NK-92 (cell line): Measurements from ENCODE around the gene GPX4.

ENCODE experiments used
- DNase-seq: peaks from one replicate; lab custom pipeline; 2025; ENCODE audit not compliant: unreplicated experiment; lab: John Stamatoyannopoulos, UW

Gene GPX4

GRCh38 chr19:1102407-1103131 lies 1.2 kb upstream of the GPX4 start:
- DNase-seq: no peak

GRCh38 chr19:1103132-1103707 lies 574 bp upstream of the GPX4 start:
- DNase-seq: no peak

- DNase-seq: no peak
Observed at GRCh38 chr19:1104311-1105007, 665 bp downstream of the GPX4 start.

DNA sequence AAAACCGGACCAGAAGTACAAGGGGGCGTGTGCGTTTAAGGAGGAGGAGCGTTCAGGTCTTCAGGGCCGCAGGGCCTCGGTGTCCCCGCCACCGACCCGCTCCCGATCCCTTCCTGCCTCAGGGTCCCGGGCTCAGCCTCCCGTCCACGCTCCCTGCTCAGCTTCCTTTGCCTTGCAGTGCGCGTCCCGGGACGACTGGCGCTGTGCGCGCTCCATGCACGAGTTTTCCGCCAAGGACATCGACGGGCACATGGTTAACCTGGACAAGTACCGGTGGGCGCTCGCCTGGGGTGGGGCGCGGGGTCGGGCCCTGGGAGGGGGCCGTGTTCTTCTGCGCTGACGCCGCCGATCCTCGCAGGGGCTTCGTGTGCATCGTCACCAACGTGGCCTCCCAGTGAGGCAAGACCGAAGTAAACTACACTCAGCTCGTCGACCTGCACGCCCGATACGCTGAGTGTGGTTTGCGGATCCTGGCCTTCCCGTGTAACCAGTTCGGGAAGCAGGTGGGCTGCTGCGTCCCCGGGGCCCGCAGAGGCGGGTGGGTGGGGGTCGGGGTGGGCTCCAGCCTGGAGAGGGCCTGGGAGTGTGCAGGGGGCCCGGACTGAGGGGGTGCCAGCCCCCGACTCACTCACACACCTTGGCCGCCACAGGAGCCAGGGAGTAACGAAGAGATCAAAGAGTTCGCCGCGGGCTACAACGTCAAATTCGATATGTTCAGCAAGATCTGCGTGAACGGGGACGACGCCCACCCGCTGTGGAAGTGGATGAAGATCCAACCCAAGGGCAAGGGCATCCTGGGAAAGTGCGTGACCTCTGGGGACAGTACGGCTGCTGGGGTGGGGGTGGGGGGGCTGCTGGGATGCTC lies 1.4 kb downstream of the GPX4 start:
- no peak for DNase-seq

DNA sequence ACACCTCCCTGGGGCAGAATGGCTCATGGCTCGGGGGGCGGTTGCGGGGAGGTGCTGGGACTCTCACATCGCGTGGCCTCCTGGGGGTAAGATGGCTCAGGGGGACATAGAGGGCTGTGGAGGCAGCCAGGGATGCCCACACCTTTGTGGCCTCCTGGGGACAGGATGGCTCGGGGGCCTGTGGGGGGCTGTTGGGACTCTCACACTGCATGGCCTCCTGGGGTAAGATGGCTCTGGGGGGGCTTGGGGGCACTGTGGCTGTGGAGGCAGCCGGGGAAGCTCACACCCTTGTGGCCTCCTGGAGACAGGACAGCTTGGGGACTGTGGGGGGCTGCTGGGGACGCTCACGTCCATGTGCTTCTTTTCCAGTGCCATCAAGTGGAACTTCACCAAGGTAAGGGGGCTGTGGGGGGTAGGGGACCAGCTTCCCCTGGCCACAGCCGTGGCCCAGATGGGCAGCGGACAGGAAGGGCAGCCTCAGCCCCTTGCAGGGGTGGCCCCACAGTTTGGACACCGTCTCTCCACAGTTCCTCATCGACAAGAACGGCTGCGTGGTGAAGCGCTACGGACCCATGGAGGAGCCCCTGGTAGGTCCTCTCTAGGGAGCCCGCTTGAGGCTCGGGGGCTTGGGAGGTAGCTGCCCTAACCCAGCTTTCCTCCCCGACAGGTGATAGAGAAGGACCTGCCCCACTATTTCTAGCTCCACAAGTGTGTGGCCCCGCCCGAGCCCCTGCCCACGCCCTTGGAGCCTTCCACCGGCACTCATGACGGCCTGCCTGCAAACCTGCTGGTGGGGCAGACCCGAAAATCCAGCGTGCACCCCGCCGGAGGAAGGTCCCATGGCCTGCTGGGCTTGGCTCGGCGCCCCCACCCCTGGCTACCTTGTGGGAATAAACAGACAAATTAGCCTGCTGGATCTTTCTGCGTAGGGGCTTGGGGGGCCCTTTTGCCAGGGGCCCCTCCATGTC lies 2.4 kb downstream of the GPX4 start:
- DNase-seq: no peak

DNA sequence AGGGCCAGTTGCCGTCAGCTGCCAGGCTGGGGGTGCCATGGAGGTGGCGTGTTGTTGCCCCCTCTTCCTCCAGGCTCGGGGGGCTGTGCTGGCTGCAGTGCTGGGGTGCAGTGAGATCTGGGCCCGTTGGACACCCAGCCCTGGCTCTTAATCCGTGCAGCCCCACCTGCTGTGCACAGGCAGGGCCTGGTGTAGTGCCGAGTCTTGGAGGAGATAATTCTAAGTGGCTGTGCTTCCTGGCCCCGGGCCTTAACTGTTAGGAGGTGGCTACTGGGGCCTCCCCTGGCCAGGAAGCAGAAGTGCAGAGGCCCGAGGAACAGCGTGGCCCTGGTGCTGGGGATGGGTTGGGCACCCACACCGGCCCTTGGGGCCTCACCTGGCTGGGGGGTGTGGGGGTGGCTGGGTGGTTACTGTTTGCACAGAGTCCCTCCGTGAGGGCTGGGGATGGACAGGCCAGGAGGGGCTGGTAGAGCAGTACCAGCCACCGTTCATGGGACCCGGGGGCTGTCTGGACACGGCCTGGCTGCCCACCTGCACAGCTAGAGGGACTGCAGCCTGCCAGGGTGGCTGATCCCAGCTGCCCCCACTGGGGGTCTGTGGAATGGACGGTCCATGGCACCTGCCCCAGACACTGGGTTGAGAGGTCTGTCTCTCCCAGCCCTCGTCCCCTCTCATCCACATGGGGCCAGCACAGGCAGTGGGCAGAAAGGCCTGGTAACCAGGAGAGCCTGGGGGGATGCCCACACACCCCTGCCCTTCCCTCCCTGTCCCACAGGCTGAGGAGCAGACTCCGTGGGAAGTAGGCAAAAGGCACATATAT lies 3.3 kb downstream of the GPX4 start:
- DNase-seq: no peak

GRCh38 chr19:1107661-1108261 lies 4.0 kb downstream of the GPX4 start:
- DNase-seq: no peak

DNA sequence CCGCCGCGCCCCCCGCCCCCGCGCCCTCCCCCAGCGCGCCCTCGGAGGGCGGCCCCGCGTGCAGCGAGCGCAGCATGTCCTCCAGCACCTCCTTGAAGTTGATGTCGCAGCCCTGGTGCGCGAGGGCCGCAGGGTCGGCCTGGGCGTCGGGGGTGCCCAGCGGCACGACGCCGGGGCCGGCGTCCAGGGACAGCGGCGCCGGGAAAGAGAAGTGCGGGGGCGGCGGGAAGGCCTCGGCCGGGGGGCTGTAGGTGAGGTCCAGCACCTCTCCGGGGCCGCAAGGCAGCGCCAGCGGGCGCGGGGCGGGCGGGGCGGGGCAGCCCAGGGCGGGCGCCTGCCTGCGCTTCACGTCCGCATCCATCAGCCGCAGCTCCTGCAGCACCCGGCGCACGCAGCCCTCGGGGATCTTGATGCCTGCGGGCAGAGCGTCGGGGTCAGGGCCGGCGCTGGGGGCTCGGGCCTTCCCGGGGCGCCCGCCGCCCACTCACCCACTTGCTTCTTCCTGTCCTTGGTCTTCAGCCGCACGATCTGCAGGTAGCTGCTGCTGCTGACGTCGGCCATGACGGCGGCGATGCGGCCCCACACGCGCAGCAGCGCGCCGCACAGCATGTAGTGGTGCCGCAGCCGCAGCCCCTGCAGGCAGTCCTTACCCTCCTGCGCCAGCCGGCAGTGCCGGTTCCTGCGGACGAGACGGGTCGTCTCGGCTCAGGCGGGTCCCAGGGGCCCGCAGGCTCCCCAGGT lies 4.7 kb downstream of the GPX4 start:
- DNase-seq: no peak

DNA sequence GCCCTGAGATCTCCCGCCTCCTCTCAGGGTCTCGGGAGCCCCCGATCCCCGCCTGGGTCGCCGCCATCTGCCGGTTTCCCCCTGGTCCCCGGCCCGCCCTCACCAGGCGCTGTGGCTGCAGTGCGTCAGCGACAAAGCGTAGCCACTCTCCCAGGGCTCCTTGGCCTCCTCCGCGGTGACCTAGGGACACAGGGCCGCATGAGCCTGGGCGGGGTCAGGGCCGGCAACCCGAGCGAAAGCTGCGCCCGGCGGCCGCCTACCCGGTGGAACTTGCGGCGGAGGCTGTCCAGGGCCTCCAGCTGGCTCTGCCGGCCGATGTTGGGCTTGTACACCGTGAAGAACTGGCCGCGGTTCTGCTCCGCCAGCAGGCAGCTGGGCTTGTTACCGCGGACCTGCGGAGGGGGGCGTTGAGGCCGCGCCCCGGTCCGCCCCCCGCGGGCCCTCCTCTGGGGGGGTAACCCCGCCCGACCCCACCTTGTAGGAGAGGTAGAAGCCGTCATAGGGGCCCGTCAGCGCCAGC lies 5.3 kb downstream of the GPX4 start:
- DNase-seq: no peak

- no peak for DNase-seq
Observed at GRCh38 chr19:1109697-1110671, 6.2 kb downstream of the GPX4 start.

DNA sequence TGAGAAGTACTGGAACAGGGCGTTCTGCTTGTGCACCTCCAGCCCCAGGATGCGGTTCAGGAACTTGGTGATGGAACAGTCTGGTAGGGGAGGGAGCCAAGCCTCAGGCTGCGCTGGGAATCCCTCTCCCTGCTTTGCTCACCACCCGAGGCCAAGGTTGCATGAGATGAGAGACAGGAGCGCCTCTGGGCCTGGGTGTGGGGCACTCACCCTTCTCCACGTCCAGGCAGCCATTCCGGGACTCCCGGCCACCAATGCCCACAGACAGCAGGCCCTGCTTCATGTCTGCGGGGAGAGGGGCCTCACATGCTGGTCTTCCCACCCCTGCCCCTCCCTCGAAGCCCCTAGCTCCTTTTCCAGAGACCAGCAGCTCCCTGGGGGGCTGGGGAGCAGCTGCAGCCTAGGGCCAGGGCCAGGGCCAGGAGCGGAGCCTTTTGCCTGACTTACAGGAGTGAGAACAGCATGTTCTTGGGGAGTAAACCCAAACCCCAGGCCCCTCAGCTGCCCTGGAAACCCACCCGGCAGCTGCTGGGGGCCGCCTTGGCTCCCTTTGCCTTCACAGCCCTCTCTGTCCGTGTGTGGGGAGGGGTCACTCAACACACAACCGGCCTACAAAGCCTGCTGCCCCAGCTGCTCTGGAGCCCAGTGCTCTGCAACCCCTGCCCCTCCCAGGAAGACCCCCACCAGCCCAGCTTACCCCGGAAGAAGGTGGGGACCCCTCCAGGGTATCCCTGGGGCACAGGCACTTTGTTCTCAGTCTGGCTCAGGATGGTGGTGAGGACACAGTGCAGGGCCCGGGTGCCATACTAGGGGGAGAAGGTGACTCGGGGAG lies 7.2 kb downstream of the GPX4 start:
- no peak for DNase-seq

GRCh38 chr19:1111641-1112267 lies 8.0 kb downstream of the GPX4 start:
- DNase-seq: no peak

GRCh38 chr19:1112268-1113029 lies 8.7 kb downstream of the GPX4 start:
- DNase-seq: no peak

DNA sequence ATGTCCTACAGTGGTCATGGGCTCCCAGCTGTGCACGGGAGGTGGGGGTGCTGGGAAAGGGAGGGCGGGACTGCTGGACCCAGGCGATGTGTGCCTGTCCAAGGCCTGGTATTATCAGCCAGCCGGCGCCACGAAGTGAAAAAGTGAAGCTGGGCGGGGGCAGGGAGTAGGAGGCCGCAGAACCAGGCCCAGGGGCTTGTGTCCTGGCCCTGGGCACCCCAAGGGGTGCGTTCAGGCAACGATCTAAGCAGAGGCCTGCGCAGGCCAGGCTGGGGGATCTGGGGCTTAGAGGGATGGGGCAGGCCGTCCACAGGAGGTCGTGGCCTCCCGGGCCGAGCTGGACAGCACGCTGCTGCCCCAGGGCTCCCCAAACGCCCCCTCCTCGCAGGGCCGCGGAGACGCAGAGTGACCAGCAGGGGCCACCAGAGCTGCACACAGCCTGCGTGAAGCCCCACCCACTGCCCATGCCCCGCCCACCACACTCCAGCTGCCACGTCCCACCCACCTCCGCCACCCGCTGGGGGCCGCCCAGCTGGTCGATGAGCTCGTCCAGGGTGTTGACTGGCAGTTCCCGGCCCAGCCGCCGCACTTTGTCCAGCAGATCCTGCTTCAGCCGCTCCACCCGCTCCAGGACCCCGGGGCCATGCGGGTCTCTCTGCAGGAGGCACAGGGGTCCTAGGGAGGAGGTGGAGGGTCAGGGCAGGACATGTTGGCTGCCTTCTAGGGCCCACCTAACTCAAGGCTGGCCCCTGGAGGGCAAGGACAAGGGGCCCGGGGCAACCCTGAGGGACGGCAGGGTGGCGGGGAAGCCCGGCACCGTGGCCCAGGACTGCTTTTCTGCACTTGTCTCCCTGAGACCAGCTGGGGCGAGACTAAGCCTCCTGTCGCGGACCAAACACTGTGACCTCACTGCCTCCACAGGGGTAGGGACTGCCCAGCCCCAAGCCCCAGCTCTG lies 9.5 kb downstream of the GPX4 start:
- DNase-seq: no peak
